HUES6 (cell line): ENCODE measurements around the gene PRKD3.

Experiments
- H3K27ac ChIP-seq: 2 replicates; pipeline ENCODE4 v1.7.0; 2013; ENCODE audit warnings: low read depth, mild to moderate bottlenecking, low read length, inconsistent platforms
- H3K27me3 ChIP-seq: 2 replicates; pipeline ENCODE4 v1.6.1; 2013; ENCODE audit warnings: low read length; ENCODE audit not compliant: control insufficient read depth, insufficient read depth
- H3K36me3 ChIP-seq: 2 replicates; pipeline ENCODE4 v1.6.1; 2013; ENCODE audit warnings: low read length; ENCODE audit not compliant: control insufficient read depth, insufficient read depth
- H3K4me1 ChIP-seq: 2 replicates; pipeline ENCODE4 v1.6.1; 2013; ENCODE audit warnings: low read length; ENCODE audit not compliant: control insufficient read depth, insufficient read depth
- H3K4me3 ChIP-seq: 2 replicates; pipeline ENCODE4 v1.5.1; 2013; ENCODE audit warnings: low read depth, low read length
- H3K9ac ChIP-seq: one replicate; pipeline ENCODE4 v1.6.1; 2013; ENCODE audit warnings: mild to moderate bottlenecking, low read length
- H3K9me3 ChIP-seq: 2 replicates; pipeline ENCODE4 v1.6.1; 2013; ENCODE audit warnings: low read depth, low read length; ENCODE audit not compliant: control insufficient read depth, insufficient read depth

The PRKD3 gene

GRCh38 chr2:37324786-37325624, at the start of gene PRKD3:
Gene PRKD3 (minus strand): TSS chr2:37324833. CDS start chr2:37316524, 8,309 bp downstream.
- Histone ChIP-seq H3K27ac (peak within 1 kb of the TSS; percentile 75; the same call in 1 of the 2 replicates), H3K27me3 (peaks cover 12% of the 10 kb centered on the region), H3K36me3 (no peaks in the 10 kb centered on the region), H3K9me3 (no peaks in the 10 kb centered on the region), H3K4me3 (peak within 1 kb of the TSS; percentile 98), H3K4me1 (peaks cover 19% of the 10 kb centered on the region), H3K9ac (peak within 1 kb of the TSS; percentile 88)

- Histone ChIP-seq H3K4me3 (no peak overlapping the region), H3K4me1 (no peaks in the 10 kb centered on the region), H3K9me3 (no peaks in the 10 kb centered on the region)
These were observed 47.4 kb upstream of the PRKD3 start for GRCh38 chr2:37372000-37372399.

GRCh38 chr2:37370666-37371065, 46.0 kb upstream of the PRKD3 start:
- no peaks in the 10 kb centered on the region for H3K27me3 ChIP-seq

More at GRCh38 chr2:37372000-37372399, 47.4 kb upstream of the PRKD3 start:
- Histone ChIP-seq H3K27ac (no peak overlapping the region), H3K36me3 (no peaks in the 10 kb centered on the region), H3K9ac (no peak overlapping the region), H3K27me3 (no peaks in the 10 kb centered on the region)

GRCh38 chr2:37367984-37368383, 43.4 kb upstream of the PRKD3 start:
- H3K27ac ChIP-seq, result no peak overlapping the region

More at GRCh38 chr2:37370666-37371065, 46.0 kb upstream of the PRKD3 start:
- H3K27ac ChIP-seq, result no peak overlapping the region
- no peaks in the 10 kb centered on the region for H3K9me3 ChIP-seq
- no peaks in the 10 kb centered on the region for H3K4me1 ChIP-seq
- no peak overlapping the region for H3K4me3 ChIP-seq
- no peaks in the 10 kb centered on the region for H3K36me3 ChIP-seq
- no peak overlapping the region for H3K9ac ChIP-seq

GRCh38 chr2:37367310-37367709, 42.7 kb upstream of the PRKD3 start:
- Histone ChIP-seq H3K4me1 (no peaks in the 10 kb centered on the region), H3K27ac (no peak overlapping the region), H3K36me3 (peaks cover 3% of the 10 kb centered on the region; the same call in 1 of the 2 replicates), H3K27me3 (no peaks in the 10 kb centered on the region), H3K9ac (no peak overlapping the region), H3K9me3 (no peaks in the 10 kb centered on the region), H3K4me3 (no peak overlapping the region)

More at GRCh38 chr2:37367984-37368383, 43.4 kb upstream of the PRKD3 start:
- H3K36me3 ChIP-seq, result no peaks in the 10 kb centered on the region
- no peak overlapping the region for H3K9ac ChIP-seq
- H3K4me3 ChIP-seq, result no peak overlapping the region
- H3K27me3 ChIP-seq, result no peaks in the 10 kb centered on the region
- no peaks in the 10 kb centered on the region for H3K9me3 ChIP-seq
- no peaks in the 10 kb centered on the region for H3K4me1 ChIP-seq

GRCh38 chr2:37366773-37367172, 42.1 kb upstream of the PRKD3 start:
- no peak overlapping the region for H3K4me3 ChIP-seq
- H3K27me3 ChIP-seq, result no peaks in the 10 kb centered on the region
- no peaks in the 10 kb centered on the region for H3K9me3 ChIP-seq
- H3K36me3 ChIP-seq, result peaks cover 3% of the 10 kb centered on the region; the same call in 1 of the 2 replicates
- H3K9ac ChIP-seq, result no peak overlapping the region
- no peaks in the 10 kb centered on the region for H3K4me1 ChIP-seq
- H3K27ac ChIP-seq, result no peak overlapping the region

- H3K9ac ChIP-seq, result no peak overlapping the region
- H3K27ac ChIP-seq, result no peak overlapping the region
- H3K27me3 ChIP-seq, result no peaks in the 10 kb centered on the region
- H3K9me3 ChIP-seq, result no peaks in the 10 kb centered on the region
- peaks cover 3% of the 10 kb centered on the region; the same call in 1 of the 2 replicates for H3K36me3 ChIP-seq
- H3K4me1 ChIP-seq, result no peaks in the 10 kb centered on the region
- H3K4me3 ChIP-seq, result no peak overlapping the region
These were observed 41.0 kb upstream of the PRKD3 start for GRCh38 chr2:37365669-37366068.

- Histone ChIP-seq H3K27ac (no peak overlapping the region), H3K9me3 (no peaks in the 10 kb centered on the region), H3K4me3 (no peak overlapping the region), H3K27me3 (no peaks in the 10 kb centered on the region), H3K9ac (no peak overlapping the region), H3K4me1 (no peaks in the 10 kb centered on the region), H3K36me3 (peaks cover 3% of the 10 kb centered on the region; the same call in 1 of the 2 replicates)
These were observed 39.7 kb upstream of the PRKD3 start for GRCh38 chr2:37364351-37364750.

GRCh38 chr2:37361994-37362698, 37.5 kb upstream of the PRKD3 start:
- Histone ChIP-seq H3K9ac (no peak overlapping the region), H3K4me3 (no peak overlapping the region), H3K27me3 (no peaks in the 10 kb centered on the region), H3K36me3 (peaks cover 3% of the 10 kb centered on the region; the same call in 1 of the 2 replicates), H3K9me3 (no peaks in the 10 kb centered on the region), H3K4me1 (no peaks in the 10 kb centered on the region), H3K27ac (no peak overlapping the region)

GRCh38 chr2:37361216-37361815, 36.7 kb upstream of the PRKD3 start:
- Histone ChIP-seq H3K9me3 (no peaks in the 10 kb centered on the region), H3K4me1 (no peaks in the 10 kb centered on the region), H3K9ac (no peak overlapping the region), H3K36me3 (peaks cover 3% of the 10 kb centered on the region; the same call in 1 of the 2 replicates), H3K4me3 (no peak overlapping the region), H3K27ac (no peak overlapping the region), H3K27me3 (no peaks in the 10 kb centered on the region)
